ENCODE results near the gene RPUSD3. TPM values are rescaled to one million over a fixed set of nuclear protein-coding genes. Genes with fewer than 3 reads are reported as not detected.

RPUSD3 gene
- total and polyA plus RNA-seq, 10 donors, result 21.3 to 41.7 (median 30.0) TPM

GRCh38 chr3:9837701-9838582 is 5.9 kb downstream of the RPUSD3 start:
- Histone ChIP-seq H3K27ac (peak overlapping the region in 1 of 8 donors; percentile 17), H3K4me1 (peaks cover 2 to 26% (median 12%) of the 10 kb centered on the region in 6 donors), H3K27me3 (replicated peaks in 1 of 7) (no peaks in the 10 kb centered on the region), H3K36me3 (peaks cover 4 to 91% (median 62%) of the 10 kb centered on the region in 6 donors), H3K4me3 (no peak overlapping the region), H3K9me3 (no peaks in the 10 kb centered on the region)
- TF ChIP-seq CTCF (IDR thresholded peaks at IDR 0.05 in 8 of 11, conservative IDR thresholded peaks at IDR 0.05 in 3 of 11) (no peak), POLR2A (IDR thresholded peaks at IDR 0.05) (no peak), POLR2AphosphoS5 (IDR thresholded peaks at IDR 0.05) (peak in 2 of 3 donors; percentile 28 to 33)
- intact Hi-C loops (cut with DNase I; ENCODE audit: low total_unique reads), result no loop called here
- WGBS, 5 donors, result 59 to 77% (median 72%) methylated on average over 12 of the region's 12 CpGs
- DNase-seq, result no peak

GRCh38 chr3:9834520-9835380 is 9.1 kb downstream of the RPUSD3 start:
- no peak for DNase-seq
- Histone ChIP-seq H3K27me3 (replicated peaks in 1 of 7) (no peaks in the 10 kb centered on the region), H3K4me1 (peaks cover 0 to 15% (median 4%) of the 10 kb centered on the region in 6 donors), H3K9me3 (no peaks in the 10 kb centered on the region), H3K36me3 (peaks cover 0 to 100% (median 48%) of the 10 kb centered on the region in 6 donors), H3K27ac (no peak overlapping the region), H3K4me3 (no peak overlapping the region)
- intact Hi-C loops (cut with DNase I; ENCODE audit: low total_unique reads), result no loop called here
- TF ChIP-seq CTCF (IDR thresholded peaks at IDR 0.05 in 8 of 11, conservative IDR thresholded peaks at IDR 0.05 in 3 of 11), result no peak
- TF ChIP-seq POLR2AphosphoS5 (IDR thresholded peaks at IDR 0.05), result peak in 1 of 3 donors; percentile 50
- 73 to 91% (median 90%) methylated on average over 14 to 18 of the region's 18 CpGs for WGBS, 5 donors

GRCh38 chr3:9833078-9833477 is 10.7 kb downstream of the RPUSD3 start:
- Histone ChIP-seq H3K9me3 (no peaks in the 10 kb centered on the region), H3K4me1 (peaks cover 0 to 10% (median 2%) of the 10 kb centered on the region in 6 donors), H3K36me3 (peaks cover 0 to 100% (median 44%) of the 10 kb centered on the region in 6 donors), H3K27ac (no peak overlapping the region), H3K4me3 (no peak overlapping the region), H3K27me3 (replicated peaks in 1 of 7) (no peaks in the 10 kb centered on the region)
- intact Hi-C loops (cut with DNase I; ENCODE audit: low total_unique reads), result no loop called here
- 86 to 98% (median 96%) methylated on average over 6 to 9 of the region's 9 CpGs for WGBS, 5 donors
- TF ChIP-seq CTCF (IDR thresholded peaks at IDR 0.05 in 8 of 11, conservative IDR thresholded peaks at IDR 0.05 in 3 of 11) (no peak), POLR2A (IDR thresholded peaks at IDR 0.05) (no peak), POLR2AphosphoS5 (IDR thresholded peaks at IDR 0.05) (peak in 1 of 3 donors; percentile 34)
- no peak for DNase-seq

Data from spleen (tissue), 11 donors.